Esophagus (tissue), 2 donors: Measurements from ENCODE around the gene GIT2. TPM values are rescaled to one million over a fixed set of nuclear protein-coding genes. Genes with fewer than 3 reads are reported as not detected.

Source experiments
- H3K27ac ChIP-seq, 2 donors: one replicate each; pipeline ENCODE4 v1.5.1; 2013; ENCODE audit warnings: low read depth in 2 of 2, mild to moderate bottlenecking in 2 of 2, inconsistent platforms in 1 of 2, low read length in 1 of 2, moderate library complexity in 1 of 2
- H3K27me3 ChIP-seq, 2 donors: one replicate each; pipeline ENCODE4 v1.6.1; 2013; ENCODE audit warnings: low read length in 2 of 2, control low read depth in 1 of 2, mild to moderate bottlenecking in 1 of 2; ENCODE audit not compliant: insufficient read depth in 2 of 2, control insufficient read depth in 1 of 2
- H3K36me3 ChIP-seq, 2 donors: one replicate each; pipeline ENCODE4 v1.6.1; 2013; ENCODE audit warnings: low read length in 1 of 2; ENCODE audit not compliant: control insufficient read depth in 2 of 2, insufficient read depth in 2 of 2
- H3K4me1 ChIP-seq, 2 donors: one replicate each; pipeline ENCODE4 v1.6.1; 2013; ENCODE audit warnings: low read length in 1 of 2; ENCODE audit not compliant: control insufficient read depth in 2 of 2, insufficient read depth in 2 of 2
- H3K4me3 ChIP-seq, 2 donors: one replicate each; pipeline ENCODE4 v1.5.1; 2013; ENCODE audit warnings: low read length in 2 of 2, mild to moderate bottlenecking in 2 of 2, low read depth in 1 of 2, moderate library complexity in 1 of 2
- H3K9me3 ChIP-seq, 2 donors: one replicate each; pipeline ENCODE4 v1.6.1; 2013; ENCODE audit warnings: mild to moderate bottlenecking in 2 of 2, low read depth in 1 of 2, low read length in 1 of 2, moderate library complexity in 1 of 2; ENCODE audit not compliant: control insufficient read depth in 2 of 2, insufficient read depth in 1 of 2
- WGBS, 2 donors: extraction: QIAGEN DNeasy Blood & Tissue Kit; methylation state at CpG; one replicate each; pipeline ENCODE4 v1.1.7; 2013; 5-methylcytosine and 5-hydroxymethylcytosine counted together
- polyA plus RNA-seq, 2 donors: library from polyadenylated mRNA; stranded (reverse); fragments of 200-250 nt; gene quantifications; one replicate each; pipeline ENCODE4 v1.2.3, GENCODE V29; 2013
- donor health status: healthy with polysubstance abuse.
- donor health status: Bipolar disorder and iron deficiency.

Gene GIT2
- polyA plus RNA-seq, 2 donors = 7.4 to 10.6 TPM

DNA sequence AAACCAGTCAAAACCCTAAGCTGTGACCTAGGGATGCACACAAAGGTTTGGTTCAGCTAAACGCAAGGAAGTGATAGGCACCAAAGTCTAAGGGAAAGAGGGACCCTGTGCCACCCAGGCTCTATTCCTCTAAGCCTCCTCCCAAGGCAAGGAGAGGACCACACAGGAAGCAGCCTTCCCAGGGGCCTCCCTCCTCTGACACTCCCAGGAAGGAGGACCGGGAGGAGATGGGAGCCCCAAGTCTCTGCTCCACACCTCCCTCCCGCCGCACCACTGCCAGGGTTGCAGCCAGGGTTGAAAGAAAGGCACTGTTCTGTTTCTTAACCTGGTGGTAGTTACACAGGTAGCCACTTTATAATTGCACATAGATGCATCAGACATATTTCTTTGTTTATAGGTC is 74.2 kb downstream of the GIT2 start:
- Histone ChIP-seq H3K4me3 (no peak overlapping the region), H3K27me3 (no peaks in the 10 kb centered on the region), H3K9me3 (no peaks in the 10 kb centered on the region), H3K4me1 (no peaks in the 10 kb centered on the region), H3K27ac (no peak overlapping the region), H3K36me3 (peaks cover 5 to 18% of the 10 kb centered on the region in 2 donors)
- 78 to 79% methylated on average over 4 of the region's 4 CpGs for WGBS, 2 donors

DNA sequence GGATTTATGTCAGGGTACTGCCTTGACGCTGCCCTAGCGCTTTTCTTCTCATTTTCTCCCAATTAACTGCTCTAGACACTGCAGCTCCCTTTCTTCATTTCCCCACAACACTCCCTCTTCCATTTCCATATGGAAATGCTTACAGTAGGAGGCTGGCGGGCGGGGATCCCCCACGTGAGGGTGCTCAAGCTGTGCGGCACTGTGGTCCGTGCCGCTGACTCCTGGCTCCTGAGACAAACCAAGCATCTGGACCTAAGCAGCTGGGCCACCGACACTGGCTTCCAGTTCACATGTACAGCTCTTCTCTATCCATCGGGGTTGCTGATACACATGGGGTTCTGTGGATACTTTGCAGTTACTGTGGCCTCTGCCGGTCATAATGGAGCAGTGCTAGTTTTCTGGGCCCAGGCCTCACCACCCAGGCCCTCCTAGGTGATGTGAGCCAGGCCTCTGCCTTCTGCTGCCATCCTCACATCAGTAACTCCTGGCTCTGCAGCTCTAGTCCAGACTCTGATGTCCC is 75.8 kb downstream of the GIT2 start:
- H3K36me3 ChIP-seq = peaks cover 6 to 26% of the 10 kb centered on the region in 2 donors
- WGBS, 2 donors = 92% methylated on average over 11 of the region's 11 CpGs
- H3K9me3 ChIP-seq = no peaks in the 10 kb centered on the region
- peaks cover 0 to 5% of the 10 kb centered on the region in 2 donors for H3K4me1 ChIP-seq
- H3K27me3 ChIP-seq = no peaks in the 10 kb centered on the region
- H3K27ac ChIP-seq = no peak overlapping the region
- H3K4me3 ChIP-seq = no peak overlapping the region

DNA sequence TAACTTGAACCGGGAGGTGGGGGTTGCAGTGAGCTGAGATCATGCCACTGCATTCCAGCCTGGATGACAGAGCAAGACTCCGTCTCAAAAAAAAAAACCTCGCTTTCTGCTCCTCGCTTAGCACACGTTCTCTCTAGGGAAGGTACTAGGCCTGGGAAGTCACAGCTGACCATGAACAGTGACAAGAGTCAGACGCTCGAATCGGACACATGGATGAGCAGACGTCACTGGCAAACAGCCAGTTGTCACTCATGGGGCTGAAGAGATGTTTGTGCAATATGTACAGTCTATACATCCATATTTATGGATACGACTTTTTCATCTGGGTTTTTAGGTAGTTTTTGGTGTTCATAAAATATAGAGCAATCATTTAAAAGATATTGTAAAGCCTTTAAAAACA is 76.7 kb downstream of the GIT2 start:
- no peak overlapping the region for H3K27ac ChIP-seq
- H3K36me3 ChIP-seq = peaks cover 6 to 35% of the 10 kb centered on the region in 2 donors
- no peaks in the 10 kb centered on the region for H3K27me3 ChIP-seq
- H3K4me3 ChIP-seq = no peak overlapping the region
- no peaks in the 10 kb centered on the region for H3K9me3 ChIP-seq
- 78 to 79% methylated on average over 10 of the region's 10 CpGs for WGBS, 2 donors
- peaks cover 0 to 9% of the 10 kb centered on the region in 2 donors for H3K4me1 ChIP-seq

DNA sequence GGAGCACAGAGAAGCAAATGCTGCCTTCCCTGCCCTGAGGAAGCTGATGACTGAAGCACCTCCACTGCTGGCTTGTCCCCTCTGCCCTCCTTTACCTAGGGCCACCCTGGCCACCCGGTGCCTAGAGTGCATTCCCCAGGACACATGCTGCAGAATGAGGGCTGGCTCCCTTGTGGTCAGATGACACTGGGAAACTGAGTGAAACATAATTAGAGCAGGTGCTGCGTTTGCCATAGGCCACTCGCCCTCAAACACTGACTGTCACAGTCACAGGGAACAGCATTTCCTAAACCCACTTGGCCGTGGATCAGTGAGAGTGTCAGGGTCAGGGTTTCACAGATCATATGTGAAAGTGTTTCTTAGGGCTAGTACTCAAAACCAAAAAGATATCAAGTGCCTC is 80.1 kb downstream of the GIT2 start:
- peak overlapping the region in 1 of 2 donors; percentile 62 for H3K27ac ChIP-seq
- H3K36me3 ChIP-seq = peaks cover 6 to 42% of the 10 kb centered on the region in 2 donors
- no peaks in the 10 kb centered on the region for H3K27me3 ChIP-seq
- peaks cover 0 to 9% of the 10 kb centered on the region in 2 donors for H3K4me1 ChIP-seq
- no peak overlapping the region for H3K4me3 ChIP-seq
- H3K9me3 ChIP-seq = no peaks in the 10 kb centered on the region
- WGBS, 2 donors = 85 to 86% methylated on average over 4 of the region's 4 CpGs

DNA sequence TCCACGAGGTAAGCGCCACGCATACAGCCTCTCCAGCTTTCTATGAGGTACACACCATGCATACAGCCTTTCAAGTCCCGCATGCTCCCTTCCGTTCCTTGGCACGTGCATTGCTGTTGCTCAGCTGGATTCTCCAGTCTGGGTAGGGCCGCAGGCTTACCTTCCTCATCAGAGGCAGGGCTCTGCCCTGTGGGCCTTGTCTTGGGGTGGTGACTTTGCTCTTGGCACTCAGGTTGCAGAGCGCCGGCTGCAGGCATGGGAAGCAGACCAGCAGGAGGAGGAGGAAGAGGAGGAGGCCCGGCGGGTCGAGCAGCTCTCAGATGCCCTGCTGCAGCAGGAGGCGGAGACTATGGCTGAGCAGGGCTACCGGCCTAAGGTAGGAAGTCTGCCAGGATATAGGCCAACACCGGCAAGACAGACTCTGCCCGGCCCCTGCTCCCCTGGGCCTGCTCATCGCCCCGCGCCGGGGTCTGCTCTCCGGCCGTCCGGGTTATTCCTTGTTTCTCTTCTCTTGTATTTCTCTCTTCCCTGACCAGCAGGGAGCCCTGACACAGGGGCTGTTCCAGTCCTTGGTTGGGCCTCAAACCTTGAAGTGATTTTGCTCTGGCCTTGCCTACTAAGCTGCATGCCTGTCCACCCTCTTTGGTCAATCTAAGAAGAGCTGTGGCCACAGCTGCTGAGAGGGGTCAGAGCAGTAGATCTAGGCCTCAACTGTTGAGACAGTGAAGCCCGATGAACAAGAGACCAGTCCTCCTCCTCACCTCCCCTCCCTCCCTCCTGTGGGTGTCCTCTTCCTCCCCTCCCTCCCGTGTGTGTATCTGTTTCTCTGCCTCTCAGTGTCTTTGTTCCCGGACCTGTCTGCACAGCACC is 80.8 kb downstream of the GIT2 start:
- peak overlapping the region; percentile 47 to 65 for H3K27ac ChIP-seq
- WGBS, 2 donors = 69 to 70% methylated on average over 24 to 26 of the region's 26 CpGs

DNA sequence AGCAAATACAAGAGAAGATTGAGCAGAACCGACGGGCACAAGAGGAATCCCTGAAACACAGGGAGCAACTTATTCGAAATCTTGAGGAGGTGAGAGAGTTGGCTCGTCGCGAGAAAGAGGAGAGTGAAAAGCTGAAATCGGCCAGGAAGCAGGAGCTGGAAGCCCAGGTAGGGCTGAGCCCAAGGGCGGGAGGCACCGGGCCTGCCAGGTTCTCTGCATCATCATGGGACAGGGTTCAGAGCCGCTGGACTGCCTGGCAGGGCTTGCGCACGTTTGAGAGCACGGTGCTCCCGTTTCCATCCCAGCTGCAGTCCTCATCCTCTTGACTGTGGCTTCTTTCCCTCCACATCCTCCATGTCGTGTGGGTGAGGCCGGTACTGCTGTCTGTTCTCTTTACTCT is 81.7 kb downstream of the GIT2 start:
- Histone ChIP-seq H3K36me3 (peaks cover 6 to 43% of the 10 kb centered on the region in 2 donors), H3K27me3 (no peaks in the 10 kb centered on the region), H3K9me3 (no peaks in the 10 kb centered on the region), H3K27ac (peak overlapping the region in 1 of 2 donors; percentile 65), H3K4me3 (no peak overlapping the region), H3K4me1 (peaks cover 0 to 9% of the 10 kb centered on the region in 2 donors)
- 89 to 92% methylated on average over 16 of the region's 16 CpGs for WGBS, 2 donors

More for the DNA sequence above, 80.8 kb downstream of the GIT2 start:
- Histone ChIP-seq H3K27me3 (no peaks in the 10 kb centered on the region), H3K36me3 (peaks cover 6 to 44% of the 10 kb centered on the region in 2 donors), H3K9me3 (no peaks in the 10 kb centered on the region), H3K4me3 (no peak overlapping the region), H3K4me1 (peaks cover 0 to 9% of the 10 kb centered on the region in 2 donors)

DNA sequence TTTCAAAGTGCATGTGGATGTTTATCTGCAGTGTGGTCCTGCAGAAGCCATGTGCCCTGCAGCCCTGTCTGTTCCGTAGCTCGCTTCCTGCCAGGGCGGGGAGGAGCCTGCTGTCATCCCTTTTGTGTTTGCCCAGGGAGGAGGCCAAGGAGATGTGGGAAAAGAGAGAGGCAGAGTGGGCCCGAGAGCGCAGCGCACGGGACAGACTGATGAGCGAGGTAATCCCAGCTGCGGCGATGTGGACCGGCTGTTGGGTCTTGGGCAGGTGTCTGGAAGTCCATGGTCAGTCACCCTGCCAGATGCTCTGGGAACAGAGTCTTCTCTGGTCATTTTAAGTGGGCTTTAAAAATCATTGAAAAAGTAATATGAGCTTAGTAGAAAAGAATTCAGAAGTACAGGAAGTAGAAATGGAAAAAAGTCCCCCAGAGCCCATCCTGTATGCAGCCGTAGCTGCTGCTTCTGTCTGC is 83.3 kb downstream of the GIT2 start:
- no peaks in the 10 kb centered on the region for H3K9me3 ChIP-seq
- no peaks in the 10 kb centered on the region for H3K27me3 ChIP-seq
- H3K27ac ChIP-seq = no peak overlapping the region
- no peak overlapping the region for H3K4me3 ChIP-seq
- peaks cover 3 to 53% of the 10 kb centered on the region in 2 donors for H3K36me3 ChIP-seq
- peaks cover 0 to 9% of the 10 kb centered on the region in 2 donors for H3K4me1 ChIP-seq
- WGBS, 2 donors = 84 to 87% methylated on average over 12 of the region's 12 CpGs

DNA sequence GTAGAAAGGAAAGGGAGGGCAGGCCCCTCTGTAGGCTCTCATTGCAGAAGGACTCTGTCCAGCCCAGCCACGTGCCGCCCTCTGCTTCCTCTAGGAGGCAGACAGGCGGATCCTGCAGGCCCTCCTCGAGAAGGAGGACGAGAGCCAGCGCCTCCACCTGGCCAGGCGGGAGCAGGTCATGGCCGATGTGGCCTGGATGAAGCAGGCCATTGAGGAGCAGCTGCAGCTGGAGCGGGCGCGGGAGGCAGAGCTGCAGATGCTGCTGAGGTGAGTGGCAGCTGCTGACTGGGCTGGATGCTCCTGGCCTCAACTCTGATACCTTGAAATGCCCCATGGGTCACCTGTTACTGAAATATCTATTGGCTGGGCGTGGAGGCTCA is 85.2 kb downstream of the GIT2 start:
- no peaks in the 10 kb centered on the region for H3K9me3 ChIP-seq
- H3K4me3 ChIP-seq = no peak overlapping the region
- WGBS, 2 donors = 80% methylated on average over 12 of the region's 12 CpGs
- H3K4me1 ChIP-seq = peaks cover 0 to 9% of the 10 kb centered on the region in 2 donors
- H3K27me3 ChIP-seq = no peaks in the 10 kb centered on the region
- peaks cover 14 to 53% of the 10 kb centered on the region in 2 donors for H3K36me3 ChIP-seq
- no peak overlapping the region for H3K27ac ChIP-seq

DNA sequence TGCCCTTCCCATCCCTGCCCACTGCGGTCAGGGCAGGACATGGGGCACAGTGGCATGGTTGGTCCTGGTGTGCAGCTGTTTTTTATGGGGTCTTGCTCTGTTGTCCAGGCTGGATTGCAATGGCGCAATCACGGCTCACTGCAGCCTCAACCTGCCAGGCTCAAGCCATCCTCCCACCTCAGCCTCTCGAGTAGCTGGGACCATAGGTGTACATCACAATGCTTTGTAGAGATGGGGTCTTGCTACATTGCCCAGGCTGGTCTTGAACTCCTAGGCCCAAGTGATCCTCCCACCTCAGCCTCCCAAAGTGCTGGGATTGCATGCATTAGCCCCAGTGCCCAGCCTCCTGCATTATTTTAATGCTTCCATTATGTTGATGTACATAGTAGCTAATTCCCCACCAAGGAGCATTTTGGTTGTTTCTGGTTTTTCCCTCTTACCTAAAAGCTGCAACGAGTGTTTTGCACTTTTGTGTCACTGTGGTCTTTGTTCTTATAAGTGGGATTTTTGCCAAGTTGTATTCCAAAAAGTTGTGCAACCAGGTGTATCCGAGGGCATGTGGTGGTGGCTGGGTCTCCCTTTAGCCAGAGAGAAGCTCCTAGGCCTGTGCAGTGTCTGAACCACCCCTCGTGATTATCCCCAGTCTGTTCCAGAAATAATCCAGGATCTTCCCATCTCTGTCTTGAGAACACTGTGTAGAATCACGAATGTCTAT is 85.8 kb downstream of the GIT2 start:
- H3K36me3 ChIP-seq = peaks cover 17 to 51% of the 10 kb centered on the region in 2 donors
- H3K4me1 ChIP-seq = peaks cover 0 to 4% of the 10 kb centered on the region in 2 donors
- H3K27me3 ChIP-seq = no peaks in the 10 kb centered on the region
- H3K4me3 ChIP-seq = no peak overlapping the region
- H3K27ac ChIP-seq = no peak overlapping the region
- WGBS, 2 donors = 81 to 84% methylated on average over 8 of the region's 8 CpGs
- H3K9me3 ChIP-seq = no peaks in the 10 kb centered on the region
